GF-D8 (cell line): Measurements from ENCODE around the gene CES4A.

ENCODE experiments used
- DNase-seq: peaks from one replicate; lab custom pipeline; 2025; lab: John Stamatoyannopoulos, UW

CES4A gene

DNA sequence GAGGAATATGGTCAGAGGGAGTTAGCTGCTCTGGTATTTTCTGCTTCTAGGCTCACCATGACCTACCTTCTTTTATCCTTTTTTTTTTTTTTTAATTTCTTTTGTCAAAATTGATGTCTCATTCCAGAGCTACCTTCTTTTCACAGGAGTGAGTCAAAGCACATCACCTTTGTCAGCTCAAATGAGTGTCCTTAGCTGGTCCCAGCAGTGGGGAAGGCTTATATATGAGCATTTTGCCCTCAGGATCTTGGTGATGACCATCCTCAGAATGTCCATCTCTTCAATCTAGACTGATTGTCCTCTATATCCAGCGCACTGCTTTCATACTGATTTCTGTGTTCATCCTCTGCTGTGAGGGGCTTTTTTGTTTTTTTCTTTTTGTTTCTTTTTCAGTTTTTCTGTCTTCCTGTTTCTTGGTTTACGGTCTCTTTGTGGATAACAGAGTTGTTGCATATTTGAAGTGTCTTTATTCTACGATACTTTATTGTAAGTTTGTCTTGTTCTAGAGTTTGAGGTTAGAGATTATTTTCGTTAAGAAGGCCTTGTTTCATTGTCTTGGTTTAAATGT lies 65.5 kb downstream of the CES4A start:
- DNase-seq, result no peak

DNA sequence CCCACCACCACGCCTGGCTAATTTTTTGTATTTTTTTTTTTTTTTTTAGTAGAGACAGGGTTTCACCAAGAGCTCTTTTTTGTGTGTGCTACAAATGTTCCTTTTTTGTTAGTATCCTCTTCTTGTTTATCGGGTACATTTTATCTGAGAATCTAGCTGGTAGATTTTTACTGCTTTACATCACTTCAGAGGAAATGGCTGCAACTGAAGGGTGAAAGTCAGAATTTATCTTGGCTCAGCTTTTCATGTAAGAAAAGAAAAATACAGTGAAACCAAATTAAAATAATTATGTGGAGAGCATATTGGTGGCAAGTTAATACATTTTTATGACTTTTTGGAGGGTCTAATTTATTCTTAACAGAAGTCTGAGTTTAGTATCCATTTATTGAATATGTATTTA lies 66.5 kb downstream of the CES4A start:
- no peak for DNase-seq

DNA sequence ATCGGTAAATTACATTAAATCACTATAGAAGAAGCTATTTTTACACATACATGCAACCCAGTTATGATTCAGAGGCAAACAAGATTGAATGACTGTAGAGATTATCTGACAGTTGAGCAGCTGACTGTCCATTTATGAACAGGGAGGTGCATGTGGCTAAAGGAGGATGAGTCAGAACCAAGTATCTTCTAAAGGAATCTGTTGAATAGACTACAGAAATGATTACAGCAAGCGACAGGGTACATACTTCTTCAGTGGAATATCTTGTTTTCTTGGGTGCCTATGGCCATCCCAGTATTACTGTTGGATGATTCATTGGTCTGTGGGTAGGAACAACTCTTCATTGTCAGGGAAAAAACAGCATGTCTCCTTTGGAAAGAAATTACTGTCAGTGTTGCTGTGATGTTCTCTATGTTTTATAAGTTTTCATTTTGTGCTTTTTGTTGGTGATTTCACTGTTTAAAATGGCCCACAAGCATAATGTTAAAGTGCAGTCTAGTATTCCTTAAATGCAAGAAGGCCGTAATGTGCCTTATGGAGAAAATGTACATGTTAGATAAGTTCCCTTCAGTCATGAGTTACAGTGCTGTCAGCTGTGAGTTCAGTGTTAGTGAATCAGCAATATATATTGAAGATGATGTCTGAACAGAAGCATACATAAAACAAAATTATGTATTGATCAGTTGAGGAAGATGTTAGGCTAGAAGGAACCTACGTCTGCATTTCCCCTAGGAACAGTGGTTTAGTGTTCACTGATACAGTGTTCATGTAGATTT lies 67.5 kb downstream of the CES4A start:
- DNase-seq, result no peak
